ENCODE measurements around the gene DDN. TPM values are rescaled to one million over a fixed set of nuclear protein-coding genes. Genes with fewer than 3 reads are reported as not detected.
A peak's percentile ranks its signal among the peaks of the same experiment; 100 is the strongest.

The DDN gene
- 0.22 and 0.25 TPM in 2 replicates for total RNA-seq (2012; rRNA removed)

GRCh38 chr12:48999371-49000131, at the start of gene DDN:
TSS of gene DDN (minus strand) at chr12:48999375. CDS start at chr12:48999287, 88 bp downstream.
- Histone ChIP-seq H3K4me2 (ENCODE audit: low read length) (peak within 1 kb of the TSS; percentile 86), H3K9ac (ENCODE audit: low read depth, low read length) (peak within 1 kb of the TSS; percentile 37), H3K4me3 (ENCODE audit: low read length) (peak within 1 kb of the TSS; percentile 66), H3K36me3 (ENCODE audit: insufficient read depth, low read length) (peaks cover 41% of the 10 kb centered on the region), H3K4me1 (ENCODE audit: control insufficient read depth, insufficient read depth, low read length) (peaks cover 40% of the 10 kb centered on the region), H3K9me3 (replicated peaks; ENCODE audit: low read length) (no peaks in the 10 kb centered on the region), H3K27me3 (ENCODE audit: control insufficient read depth, insufficient read depth, low read length) (peaks cover 20% of the 10 kb centered on the region)

GRCh38 chr12:49048953-49049352, 49.8 kb upstream of the DDN start:
- no peaks in the 10 kb centered on the region for H3K9me3 ChIP-seq (replicated peaks; ENCODE audit: low read length)
- no peak overlapping the region for H3K9ac ChIP-seq (ENCODE audit: low read depth, low read length)
- no peak overlapping the region for H3K4me2 ChIP-seq (ENCODE audit: low read length)
- H3K4me3 ChIP-seq (ENCODE audit: low read length), result no peak overlapping the region
- H3K36me3 ChIP-seq (ENCODE audit: insufficient read depth, low read length), result peaks cover 95% of the 10 kb centered on the region
- no peaks in the 10 kb centered on the region for H3K27me3 ChIP-seq (ENCODE audit: control insufficient read depth, insufficient read depth, low read length)
- peaks cover 12% of the 10 kb centered on the region for H3K4me1 ChIP-seq (ENCODE audit: control insufficient read depth, insufficient read depth, low read length)

- Histone ChIP-seq H3K4me2 (ENCODE audit: low read length) (no peak overlapping the region), H3K4me1 (ENCODE audit: control insufficient read depth, insufficient read depth, low read length) (peaks cover 12% of the 10 kb centered on the region), H3K36me3 (ENCODE audit: insufficient read depth, low read length) (peaks cover 95% of the 10 kb centered on the region), H3K9me3 (replicated peaks; ENCODE audit: low read length) (no peaks in the 10 kb centered on the region), H3K27me3 (ENCODE audit: control insufficient read depth, insufficient read depth, low read length) (no peaks in the 10 kb centered on the region), H3K9ac (ENCODE audit: low read depth, low read length) (no peak overlapping the region), H3K4me3 (ENCODE audit: low read length) (no peak overlapping the region)
These were observed 47.1 kb upstream of the DDN start for GRCh38 chr12:49046129-49046895.

- Histone ChIP-seq H3K27me3 (ENCODE audit: control insufficient read depth, insufficient read depth, low read length) (no peaks in the 10 kb centered on the region), H3K4me2 (ENCODE audit: low read length) (no peak overlapping the region), H3K9me3 (replicated peaks; ENCODE audit: low read length) (no peaks in the 10 kb centered on the region), H3K4me3 (ENCODE audit: low read length) (no peak overlapping the region), H3K9ac (ENCODE audit: low read depth, low read length) (no peak overlapping the region), H3K4me1 (ENCODE audit: control insufficient read depth, insufficient read depth, low read length) (peaks cover 5% of the 10 kb centered on the region), H3K36me3 (ENCODE audit: insufficient read depth, low read length) (peaks cover 91% of the 10 kb centered on the region)
These were observed 45.5 kb upstream of the DDN start for GRCh38 chr12:49044660-49045059.

GRCh38 chr12:49043856-49044258, 44.7 kb upstream of the DDN start:
- H3K9ac ChIP-seq (ENCODE audit: low read depth, low read length), result no peak overlapping the region
- no peaks in the 10 kb centered on the region for H3K9me3 ChIP-seq (replicated peaks; ENCODE audit: low read length)
- H3K4me3 ChIP-seq (ENCODE audit: low read length), result no peak overlapping the region
- H3K4me1 ChIP-seq (ENCODE audit: control insufficient read depth, insufficient read depth, low read length), result no peaks in the 10 kb centered on the region
- H3K4me2 ChIP-seq (ENCODE audit: low read length), result no peak overlapping the region
- peaks cover 91% of the 10 kb centered on the region for H3K36me3 ChIP-seq (ENCODE audit: insufficient read depth, low read length)
- H3K27me3 ChIP-seq (ENCODE audit: control insufficient read depth, insufficient read depth, low read length), result no peaks in the 10 kb centered on the region

- no peak overlapping the region for H3K4me2 ChIP-seq (ENCODE audit: low read length)
- H3K4me3 ChIP-seq (ENCODE audit: low read length), result no peak overlapping the region
- H3K4me1 ChIP-seq (ENCODE audit: control insufficient read depth, insufficient read depth, low read length), result no peaks in the 10 kb centered on the region
- H3K9ac ChIP-seq (ENCODE audit: low read depth, low read length), result no peak overlapping the region
- H3K9me3 ChIP-seq (replicated peaks; ENCODE audit: low read length), result no peaks in the 10 kb centered on the region
- H3K36me3 ChIP-seq (ENCODE audit: insufficient read depth, low read length), result peaks cover 91% of the 10 kb centered on the region
- H3K27me3 ChIP-seq (ENCODE audit: control insufficient read depth, insufficient read depth, low read length), result no peaks in the 10 kb centered on the region
These were observed 44.1 kb upstream of the DDN start for GRCh38 chr12:49043241-49043640.

GRCh38 chr12:49041881-49042484, 42.8 kb upstream of the DDN start:
- Histone ChIP-seq H3K4me3 (ENCODE audit: low read length) (no peak overlapping the region), H3K9me3 (replicated peaks; ENCODE audit: low read length) (no peaks in the 10 kb centered on the region), H3K9ac (ENCODE audit: low read depth, low read length) (no peak overlapping the region), H3K4me2 (ENCODE audit: low read length) (no peak overlapping the region), H3K36me3 (ENCODE audit: insufficient read depth, low read length) (peaks cover 94% of the 10 kb centered on the region), H3K27me3 (ENCODE audit: control insufficient read depth, insufficient read depth, low read length) (no peaks in the 10 kb centered on the region), H3K4me1 (ENCODE audit: control insufficient read depth, insufficient read depth, low read length) (no peaks in the 10 kb centered on the region)

- H3K9ac ChIP-seq (ENCODE audit: low read depth, low read length), result no peak overlapping the region
- peaks cover 92% of the 10 kb centered on the region for H3K36me3 ChIP-seq (ENCODE audit: insufficient read depth, low read length)
These were observed 42.1 kb upstream of the DDN start for GRCh38 chr12:49041036-49041880.

GRCh38 chr12:49040364-49040855, 41.2 kb upstream of the DDN start:
- Histone ChIP-seq H3K27me3 (ENCODE audit: control insufficient read depth, insufficient read depth, low read length) (no peaks in the 10 kb centered on the region), H3K4me3 (ENCODE audit: low read length) (no peak overlapping the region), H3K4me2 (ENCODE audit: low read length) (no peak overlapping the region), H3K36me3 (ENCODE audit: insufficient read depth, low read length) (peaks cover 90% of the 10 kb centered on the region), H3K9ac (ENCODE audit: low read depth, low read length) (no peak overlapping the region), H3K9me3 (replicated peaks; ENCODE audit: low read length) (no peaks in the 10 kb centered on the region), H3K4me1 (ENCODE audit: control insufficient read depth, insufficient read depth, low read length) (no peaks in the 10 kb centered on the region)

More at GRCh38 chr12:49041036-49041880, 42.1 kb upstream of the DDN start:
- H3K4me1 ChIP-seq (ENCODE audit: control insufficient read depth, insufficient read depth, low read length), result no peaks in the 10 kb centered on the region
- H3K4me2 ChIP-seq (ENCODE audit: low read length), result no peak overlapping the region
- no peak overlapping the region for H3K4me3 ChIP-seq (ENCODE audit: low read length)
- no peaks in the 10 kb centered on the region for H3K9me3 ChIP-seq (replicated peaks; ENCODE audit: low read length)
- H3K27me3 ChIP-seq (ENCODE audit: control insufficient read depth, insufficient read depth, low read length), result no peaks in the 10 kb centered on the region

GRCh38 chr12:49039421-49040363, 40.5 kb upstream of the DDN start:
- no peaks in the 10 kb centered on the region for H3K4me1 ChIP-seq (ENCODE audit: control insufficient read depth, insufficient read depth, low read length)
- no peak overlapping the region for H3K4me3 ChIP-seq (ENCODE audit: low read length)
- H3K36me3 ChIP-seq (ENCODE audit: insufficient read depth, low read length), result peaks cover 91% of the 10 kb centered on the region
- no peaks in the 10 kb centered on the region for H3K9me3 ChIP-seq (replicated peaks; ENCODE audit: low read length)
- no peak overlapping the region for H3K9ac ChIP-seq (ENCODE audit: low read depth, low read length)
- no peak overlapping the region for H3K4me2 ChIP-seq (ENCODE audit: low read length)
- H3K27me3 ChIP-seq (ENCODE audit: control insufficient read depth, insufficient read depth, low read length), result no peaks in the 10 kb centered on the region
